ENCODE data around the gene SSBP4.

Gene SSBP4

GRCh38 chr19:18468517-18468916 lies 49.3 kb downstream of the SSBP4 start:
- DNase-seq (ENCODE audit: low read depth), result no peak

GRCh38 chr19:18469069-18469846 lies 50.1 kb downstream of the SSBP4 start:
- DNase-seq (ENCODE audit: low read depth), result peak; percentile 52

- DNase-seq (ENCODE audit: low read depth), result no peak
Measured at GRCh38 chr19:18470787-18471186, 51.6 kb downstream of the SSBP4 start.

- DNase-seq (ENCODE audit: low read depth), result no peak
Measured at GRCh38 chr19:18473003-18473705, 54.0 kb downstream of the SSBP4 start.

- no peak for DNase-seq (ENCODE audit: low read depth)
Measured at GRCh38 chr19:18473706-18474087, 54.5 kb downstream of the SSBP4 start.

GRCh38 chr19:18474366-18474887 lies 55.2 kb downstream of the SSBP4 start:
- no peak for DNase-seq (ENCODE audit: low read depth)

GRCh38 chr19:18475004-18475453 lies 55.8 kb downstream of the SSBP4 start:
- DNase-seq (ENCODE audit: low read depth), result no peak

GRCh38 chr19:18475762-18476331 lies 56.6 kb downstream of the SSBP4 start:
- DNase-seq (ENCODE audit: low read depth), result no peak

GRCh38 chr19:18476507-18477041 lies 57.4 kb downstream of the SSBP4 start:
- no peak for DNase-seq (ENCODE audit: low read depth)

GRCh38 chr19:18477042-18477779 lies 58.0 kb downstream of the SSBP4 start:
- no peak for DNase-seq (ENCODE audit: low read depth)

GRCh38 chr19:18477974-18478373 lies 58.8 kb downstream of the SSBP4 start:
- no peak for DNase-seq (ENCODE audit: low read depth)

- DNase-seq (ENCODE audit: low read depth), result peak; percentile 41
Measured at GRCh38 chr19:18478545-18479311, 59.5 kb downstream of the SSBP4 start.

GRCh38 chr19:18480006-18480691 lies 61.0 kb downstream of the SSBP4 start:
- no peak for DNase-seq (ENCODE audit: low read depth)

GRCh38 chr19:18481505-18482222 lies 62.5 kb downstream of the SSBP4 start:
- DNase-seq (ENCODE audit: low read depth), result no peak

GRCh38 chr19:18483119-18483890 lies 64.1 kb downstream of the SSBP4 start:
- DNase-seq (ENCODE audit: low read depth), result no peak

Data from activated T-helper 9 cell treated with anti-CD3 and anti-CD28 coated beads, Interleukin-2, amount 50 U/mL, for 16 hours (primary cell).